AG04449 (cell line): ENCODE data around the gene KYAT1.

Experiments
- CTCF ChIA-PET: fragments of 350-600 bp; formaldehyde crosslinking; extraction: SDS; loops from one replicate; lab custom pipeline; 2021; ENCODE audit warnings: antibody characterized with exemption; lab: Yijun Ruan, JAX
- POLR2A ChIA-PET: fragments of 400-600, 350-600 bp; formaldehyde crosslinking; extraction: SDS; loops from one replicate; lab custom pipeline; 2020; ENCODE audit warnings: antibody characterized with exemption, inconsistent platforms; lab: Yijun Ruan, JAX
- DNase-seq: peaks from one replicate; pipeline ENCODE4 v3.0.0-alpha.2; 2010; ENCODE audit warnings: low read depth, low spot score
- H3K4me3 ChIP-seq: 2 replicates; pipeline ENCODE4 v1.5.1; 2011; ENCODE audit warnings: low read depth, mild to moderate bottlenecking, control low read depth, low read length
- CTCF ChIP-seq: IDR thresholded peaks from one replicate; pipeline ENCODE4 v1.5.1; 2011; ENCODE audit warnings: mild to moderate bottlenecking, moderate library complexity, low read length, control low read depth, inconsistent platforms; ENCODE audit not compliant: insufficient read depth; ENCODE audit errors: missing control alignments

KYAT1 gene

GRCh38 chr9:128821584-128822406 lies 60.0 kb downstream of the KYAT1 start:
- ChIA-PET CTCF (no interaction called here), POLR2A (no interaction called here)
- no peak overlapping the region for H3K4me3 ChIP-seq
- DNase-seq: no peak
- TF ChIP-seq CTCF: no peak

GRCh38 chr9:128820665-128821583 lies 60.8 kb downstream of the KYAT1 start:
- DNase-seq: no peak
- no peak for TF ChIP-seq CTCF
- no peak overlapping the region for H3K4me3 ChIP-seq
- POLR2A ChIA-PET: interaction anchor here (0.6 kb wide), 1 partner anchor 25 kb away, joined by 3 read pairs; no protein-coding TSS in a partner anchor
- CTCF ChIA-PET: interaction anchor here (0.8 to 4.4 kb wide), 4 partner anchors 7 to 88 kb away, joined by 3 to 67 read pairs (median 14); partner anchors contain the start of gene SPOUT1

- POLR2A ChIA-PET: interaction anchor here (0.6 to 1.1 kb wide), 3 partner anchors 10 to 24 kb away, joined by 3 read pairs; no protein-coding TSS in a partner anchor
- TF ChIP-seq CTCF: no peak
- CTCF ChIA-PET: interaction anchor here (0.8 to 4.4 kb wide), 12 partner anchors 8 to 187 kb away, joined by 3 to 67 read pairs (median 5); partner anchors contain the start of genes KYAT1, LRRC8A and SPOUT1
- DNase-seq: no peak
- H3K4me3 ChIP-seq: peak overlapping the region; percentile 61
Observed at GRCh38 chr9:128819716-128820664, 61.8 kb downstream of the KYAT1 start.

DNA sequence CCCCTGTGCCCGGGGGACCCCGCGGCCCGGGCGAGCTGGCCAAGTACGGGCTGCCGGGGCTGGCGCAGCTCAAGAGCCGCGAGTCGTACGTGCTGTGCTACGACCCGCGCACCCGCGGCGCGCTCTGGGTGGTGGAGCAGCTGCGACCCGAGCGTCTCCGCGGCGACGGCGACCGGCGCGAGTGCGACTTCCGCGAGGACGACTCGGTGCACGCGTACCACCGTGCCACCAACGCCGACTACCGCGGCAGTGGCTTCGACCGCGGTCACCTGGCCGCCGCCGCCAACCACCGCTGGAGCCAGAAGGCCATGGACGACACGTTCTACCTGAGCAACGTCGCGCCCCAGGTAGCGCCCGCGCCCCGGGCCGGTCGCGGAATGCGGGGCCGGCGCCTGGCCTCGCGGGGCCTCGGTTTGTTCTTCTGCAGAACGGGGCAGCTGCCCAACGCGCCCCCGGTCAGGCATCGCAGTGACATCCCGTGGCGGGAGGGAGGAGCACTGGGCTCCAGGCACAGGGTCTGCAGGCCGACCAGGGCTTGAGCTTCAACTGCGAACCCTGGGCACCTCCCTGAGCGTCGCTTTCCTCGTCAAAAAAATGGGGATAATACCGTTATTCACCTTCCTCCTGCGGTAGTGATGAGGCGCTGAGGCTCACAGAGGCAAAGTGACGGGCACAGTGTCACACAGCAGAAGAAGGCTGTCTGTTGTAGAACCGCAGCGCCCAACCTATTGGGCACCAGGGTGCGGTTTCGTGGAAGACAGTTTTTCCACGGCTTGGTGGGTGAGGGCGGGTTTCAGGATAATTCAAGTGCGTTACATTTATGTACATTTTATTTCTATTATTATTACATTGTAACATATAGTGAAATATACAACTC lies 62.7 kb downstream of the KYAT1 start:
- peak overlapping the region; percentile 61 for H3K4me3 ChIP-seq
- ChIA-PET CTCF (interaction anchor here (0.6 to 4.4 kb wide), 39 partner anchors 9 to 806 kb away, joined by 3 to 67 read pairs (median 5); partner anchors contain the start of genes KYAT1, LRRC8A, SPOUT1 and ZDHHC12), POLR2A (interaction anchor here (0.7 to 1.3 kb wide), 4 partner anchors 10 to 29 kb away, joined by 3 to 13 read pairs (median 4); partner anchors contain the start of gene SPOUT1)
- no peak for TF ChIP-seq CTCF
- no peak for DNase-seq
